NCI-H1694 (cell line): Measurements from ENCODE around the gene DNA2.
A peak's percentile ranks its signal among the peaks of the same experiment; 100 is the strongest.
"Not testable (repeated sequence)": the region's sequence is repeated elsewhere in the genome, so short reads cannot be mapped to it uniquely, and the experiment has no call there.

Experiments
- DNase-seq: peaks from one replicate; lab custom pipeline; 2025; lab: John Stamatoyannopoulos, UW

The DNA2 gene

GRCh38 chr10:68471586-68472408, at the start of gene DNA2:
Gene DNA2 (minus strand): TSS chr10:68471973. CDS start chr10:68471864, 109 bp downstream.
- peak; percentile 50 for DNase-seq

- DNase-seq, result not testable (repeated sequence)
Measured at GRCh38 chr10:68518609-68519008, 46.8 kb upstream of the DNA2 start.

- no peak for DNase-seq
Measured at GRCh38 chr10:68517188-68517587, 45.4 kb upstream of the DNA2 start.

GRCh38 chr10:68516766-68517165, 45.0 kb upstream of the DNA2 start:
- no peak for DNase-seq

GRCh38 chr10:68516216-68516615, 44.4 kb upstream of the DNA2 start:
- DNase-seq, result not testable (repeated sequence)

- DNase-seq, result no peak
Measured at GRCh38 chr10:68508090-68508489, 36.3 kb upstream of the DNA2 start.

- no peak for DNase-seq
Measured at GRCh38 chr10:68506411-68506810, 34.6 kb upstream of the DNA2 start.

- no peak for DNase-seq
Measured at GRCh38 chr10:68502846-68503245, 31.1 kb upstream of the DNA2 start.

- no peak for DNase-seq
Measured at GRCh38 chr10:68501691-68502090, 29.9 kb upstream of the DNA2 start.

GRCh38 chr10:68499544-68499943, 27.8 kb upstream of the DNA2 start:
- DNase-seq, result no peak

- DNase-seq, result no peak
Measured at GRCh38 chr10:68496072-68496471, 24.3 kb upstream of the DNA2 start.

- DNase-seq, result no peak
Measured at GRCh38 chr10:68492118-68492517, 20.3 kb upstream of the DNA2 start.

- no peak for DNase-seq
Measured at GRCh38 chr10:68489919-68490318, 18.1 kb upstream of the DNA2 start.

- DNase-seq, result no peak
Measured at GRCh38 chr10:68474021-68474420, 2.2 kb upstream of the DNA2 start.

- no peak for DNase-seq
Measured at GRCh38 chr10:68471063-68471585, 649 bp downstream of the DNA2 start.

- DNase-seq, result no peak
Measured at GRCh38 chr10:68470300-68470699, 1.5 kb downstream of the DNA2 start.

- no peak for DNase-seq
Measured at GRCh38 chr10:68469838-68470237, 1.9 kb downstream of the DNA2 start.

GRCh38 chr10:68464729-68465128, 7.0 kb downstream of the DNA2 start:
- DNase-seq, result not testable (repeated sequence)

GRCh38 chr10:68463365-68464093, 8.2 kb downstream of the DNA2 start:
- DNase-seq, result no peak

- no peak for DNase-seq
Measured at GRCh38 chr10:68462536-68462935, 9.2 kb downstream of the DNA2 start.

GRCh38 chr10:68461032-68461431, 10.7 kb downstream of the DNA2 start:
- DNase-seq, result no peak

GRCh38 chr10:68449698-68450097, 22.1 kb downstream of the DNA2 start:
- DNase-seq, result not testable (repeated sequence)

- no peak for DNase-seq
Measured at GRCh38 chr10:68446179-68446578, 25.6 kb downstream of the DNA2 start.
